A549 (cell line): ENCODE results near the gene DCAF10. TPM values are rescaled to one million over a fixed set of nuclear protein-coding genes. Genes with fewer than 3 reads are reported as not detected.

Experiments
- ATAC-seq, 2 experiments: fragments of 200-7000 bp in 1 of 2; fragments of >200 bp in 1 of 2; cut with Nextera tagmentation in 1 of 2; cut with Tn5 transposase in 1 of 2; 3 replicates each; pipeline versions ENCODE4 v1.8.0 to v1.9.1; 2018 to 2020; ENCODE audit warnings: mild to moderate bottlenecking in 1 of 2, moderate library complexity in 1 of 2
- CTCF ChIA-PET: fragments of 300-600 bp; sonication (Branson Sonifier 250); formaldehyde crosslinking; extraction: SDS; loops from one replicate; lab custom pipeline; 2021; ENCODE audit warnings: antibody characterized with exemption, inconsistent platforms; lab: Yijun Ruan, JAX
- POLR2A ChIA-PET: fragments of 350-600 bp; formaldehyde crosslinking; extraction: SDS; loops from one replicate; lab custom pipeline; 2021; ENCODE audit warnings: antibody characterized with exemption, inconsistent platforms; lab: Yijun Ruan, JAX
- DNase-seq, 2 experiments: peaks; one replicate each; pipeline versions ENCODE4 v3.0.0 to v3.0.0-alpha.2; 2011 to 2016; ENCODE audit warnings: low read depth in 1 of 2, low spot score in 1 of 2
- FAIRE-seq: peaks from 2 replicates; lab custom pipeline; 2011; peaks lifted over from hg19 to GRCh38; lab: Jason Lieb, UNC
- H3K27ac ChIP-seq, 2 experiments: fragments of >200 bp; sonication (Bioruptor Twin); formaldehyde crosslinking; 3 replicates each; pipeline ENCODE4 v1.5.1; 2016 to 2017
- H3K4me1 ChIP-seq: fragments of >200 bp; sonication (Bioruptor Twin); formaldehyde crosslinking; 3 replicates; pipeline ENCODE4 v1.6.1; 2016
- H3K4me2 ChIP-seq: fragments of >200 bp; sonication (Bioruptor Twin); formaldehyde crosslinking; 3 replicates; pipeline ENCODE4 v1.6.1; 2016
- H3K4me3 ChIP-seq: fragments of >200 bp; sonication (Bioruptor Twin); formaldehyde crosslinking; 3 replicates; pipeline ENCODE4 v1.5.1; 2016
- H3K9me3 ChIP-seq: fragments of >200 bp; sonication (Bioruptor Twin); formaldehyde crosslinking; 3 replicates; pipeline ENCODE4 v1.6.1; 2016
- BHLHE40 ChIP-seq: IDR thresholded peaks from 2 replicates; pipeline ENCODE4 v1.6.1; 2012; ENCODE audit warnings: low read depth, low read length, inconsistent platforms
- CBX8 ChIP-seq: fragments of 200-600 bp; sonication (generic); IDR thresholded peaks from 2 replicates; pipeline ENCODE4 v1.6.1; 2016
- CHD2 ChIP-seq: fragments of 150-350 bp; IDR thresholded peaks from 2 replicates; pipeline ENCODE4 v1.6.1; 2014; ENCODE audit warnings: low read length; ENCODE audit not compliant: partially characterized antibody
- ESRRA ChIP-seq: fragments of 150-350 bp; IDR thresholded peaks from 2 replicates; pipeline ENCODE4 v1.6.1; 2014; ENCODE audit warnings: mild to moderate bottlenecking, low read length, borderline replicate concordance
- FOSB ChIP-seq: fragments of 250-450 bp; sonication (Bioruptor Pico); IDR thresholded peaks from 2 replicates; pipeline ENCODE4 v1.5.0; 2020; ENCODE audit warnings: mild to moderate bottlenecking, moderate library complexity
- HDAC2 ChIP-seq: fragments of 200-600 bp; sonication (generic); IDR thresholded peaks from 2 replicates; pipeline ENCODE4 v1.6.1; 2016
- HES2 ChIP-seq: fragments of >200 bp; sonication (Bioruptor Twin); formaldehyde crosslinking; IDR thresholded peaks from 2 replicates; pipeline ENCODE4 v1.6.1; 2016
- HOXA7 ChIP-seq: fragments of 250-450 bp; sonication (Bioruptor Pico); IDR thresholded peaks from 2 replicates; pipeline ENCODE4 v1.5.0; 2020; ENCODE audit warnings: mild to moderate bottlenecking, moderate library complexity
- HOXB5 ChIP-seq: fragments of 250-450 bp; sonication (Bioruptor Pico); IDR thresholded peaks from 2 replicates; pipeline ENCODE4 v1.5.0; 2020; ENCODE audit warnings: mild to moderate bottlenecking, moderate library complexity
- JUN ChIP-seq, 2 experiments: fragments of >200 bp; sonication (Bioruptor Twin); formaldehyde crosslinking; IDR thresholded peaks; 2 replicates in 1 of 2; 3 replicates in 1 of 2; pipeline ENCODE4 v1.6.1; 2016 to 2017
- KDM1A ChIP-seq: fragments of 200-600 bp; sonication (generic); IDR thresholded peaks from 2 replicates; pipeline ENCODE4 v1.6.1; 2016; ENCODE audit warnings: low read depth, mild to moderate bottlenecking
- MAFK ChIP-seq: fragments of 450-650 bp; IDR thresholded peaks from 2 replicates; pipeline ENCODE4 v1.6.1; 2014; ENCODE audit not compliant: partially characterized antibody
- MAZ ChIP-seq: fragments of 150-350 bp; IDR thresholded peaks from 2 replicates; pipeline ENCODE4 v1.6.1; 2014; ENCODE audit warnings: antibody characterized with exemption, low read depth, low read length, borderline replicate concordance
- MYC ChIP-seq: IDR thresholded peaks from 2 replicates; pipeline ENCODE4 v1.6.1; 2012; ENCODE audit warnings: mild to moderate bottlenecking, inconsistent platforms, low read length, improper control_type of control experiment, borderline replicate concordance
- NFE2L2 ChIP-seq: fragments of 150-350 bp; conservative IDR thresholded peaks from 2 replicates; pipeline ENCODE4 v1.6.1; 2014; ENCODE audit warnings: low read length
- NPAS2 ChIP-seq: fragments of 250-450 bp; sonication (Bioruptor Pico); IDR thresholded peaks from 2 replicates; pipeline ENCODE4 v1.8.0; 2022; ENCODE audit warnings: mild to moderate bottlenecking, moderate library complexity, borderline replicate concordance
- NR3C1 ChIP-seq: fragments of >200 bp; sonication (Bioruptor Twin); formaldehyde crosslinking; IDR thresholded peaks from 3 replicates; pipeline ENCODE4 v1.6.1; 2017
- POLR2A ChIP-seq: IDR thresholded peaks from 2 replicates; pipeline ENCODE4 v1.6.1; 2012; ENCODE audit warnings: mild to moderate bottlenecking, low read length
- POLR2AphosphoS2 ChIP-seq: conservative IDR thresholded peaks from 2 replicates; pipeline ENCODE4 v1.6.1; 2012; ENCODE audit warnings: low read length, improper control_type of control experiment, inconsistent platforms
- RAD21 ChIP-seq, 2 experiments: fragments of >200 bp in 1 of 2; sonication (Bioruptor Twin) in 1 of 2; formaldehyde crosslinking in 1 of 2; IDR thresholded peaks in 1 of 2; conservative IDR thresholded peaks in 1 of 2; 2 replicates in 1 of 2; 3 replicates in 1 of 2; pipeline ENCODE4 v1.6.1; 2012 to 2018; ENCODE audit warnings: inconsistent platforms in 1 of 2
- RARB ChIP-seq: fragments of 250-450 bp; sonication (Bioruptor Pico); IDR thresholded peaks from 2 replicates; pipeline ENCODE4 v1.8.0; 2021; ENCODE audit warnings: mild to moderate bottlenecking, moderate library complexity
- RCOR1 ChIP-seq: fragments of 150-350 bp; IDR thresholded peaks from 2 replicates; pipeline ENCODE4 v1.6.1; 2014; ENCODE audit warnings: antibody characterized with exemption, low read length, low read depth
- RNF2 ChIP-seq: fragments of 200-600 bp; sonication (generic); IDR thresholded peaks from 2 replicates; pipeline ENCODE4 v1.6.1; 2016; ENCODE audit warnings: low read depth, mild to moderate bottlenecking, antibody characterized with exemption, moderate library complexity, borderline replicate concordance
- SMC3 ChIP-seq: fragments of >200 bp; sonication (Bioruptor Twin); formaldehyde crosslinking; IDR thresholded peaks from 3 replicates; pipeline ENCODE4 v1.6.1; 2018; ENCODE audit warnings: inconsistent platforms
- TFCP2L1 ChIP-seq: fragments of 250-450 bp; sonication (Bioruptor Pico); IDR thresholded peaks from 2 replicates; pipeline ENCODE4 v1.5.0; 2021; ENCODE audit warnings: mild to moderate bottlenecking
- TP53 ChIP-seq: fragments of 250-450 bp; sonication (Bioruptor Pico); IDR thresholded peaks from 2 replicates; pipeline ENCODE4 v1.5.0; 2021; ENCODE audit warnings: mild to moderate bottlenecking, moderate library complexity
- ZC3H11A ChIP-seq: fragments of 450-650 bp; IDR thresholded peaks from 2 replicates; pipeline ENCODE4 v1.6.1; 2014; ENCODE audit warnings: antibody characterized with exemption, mild to moderate bottlenecking
- WGBS: methylation state at CpG from one replicate; pipeline ENCODE4 v1.1.6; 2017; ENCODE audit errors: missing lambda C conversion rate; 5-methylcytosine and 5-hydroxymethylcytosine counted together
- polyA plus RNA-seq, 4 experiments: library from polyadenylated mRNA; depleted of rRNA in 3 of 4; stranded (reverse); fragments of >200 nt; fragmentation: RNase III in 1 of 4; extraction: RNeasy Plus Mini Kit Qiagen cat#74134 plus additional on column Dnase treatment in 1 of 4; gene quantifications; 2 replicates in 3 of 4; 3 replicates in 1 of 4; pipeline ENCODE4 v1.2.3, GENCODE V29; 2011 to 2017
- TF ChIP-seq, protein P1 (sequence below): IDR thresholded peaks from 2 replicates; pipeline ENCODE4 v1.6.1; 2012; ENCODE audit warnings: low read depth, borderline replicate concordance
- TF ChIP-seq, protein P2 (sequence below): fragments of >200 bp; sonication (Bioruptor Twin); formaldehyde crosslinking; IDR thresholded peaks from 3 replicates; pipeline ENCODE4 v1.6.1; 2016
- TF ChIP-seq, protein P3 (sequence below): fragments of 150-350 bp; IDR thresholded peaks from 2 replicates; pipeline ENCODE4 v1.6.1; 2014; ENCODE audit warnings: low read depth, mild to moderate bottlenecking, low read length
- TF ChIP-seq, protein P4 (sequence below): fragments of 450-650 bp; IDR thresholded peaks from 2 replicates; pipeline ENCODE4 v1.6.1; 2014; ENCODE audit warnings: antibody characterized with exemption
- TF ChIP-seq, protein P5 (sequence below): IDR thresholded peaks from 2 replicates; pipeline ENCODE4 v1.6.1; 2012

The DCAF10 gene
- polyA plus RNA-seq, 2 of the 4 experiments (the other 2 are of a cell fraction), result 11.5 to 25.8 TPM

GRCh38 chr9:37873955-37874354 lies 73.4 kb downstream of the DCAF10 start (continued):
- TF ChIP-seq POLR2AphosphoS2 (no peak), RCOR1 (no peak), HES2 (no peak), MAFK (no peak)
- TF ChIP-seq, protein P1, sequence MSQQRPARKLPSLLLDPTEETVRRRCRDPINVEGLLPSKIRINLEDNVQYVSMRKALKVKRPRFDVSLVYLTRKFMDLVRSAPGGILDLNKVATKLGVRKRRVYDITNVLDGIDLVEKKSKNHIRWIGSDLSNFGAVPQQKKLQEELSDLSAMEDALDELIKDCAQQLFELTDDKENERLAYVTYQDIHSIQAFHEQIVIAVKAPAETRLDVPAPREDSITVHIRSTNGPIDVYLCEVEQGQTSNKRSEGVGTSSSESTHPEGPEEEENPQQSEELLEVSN, result no peak

DNA sequence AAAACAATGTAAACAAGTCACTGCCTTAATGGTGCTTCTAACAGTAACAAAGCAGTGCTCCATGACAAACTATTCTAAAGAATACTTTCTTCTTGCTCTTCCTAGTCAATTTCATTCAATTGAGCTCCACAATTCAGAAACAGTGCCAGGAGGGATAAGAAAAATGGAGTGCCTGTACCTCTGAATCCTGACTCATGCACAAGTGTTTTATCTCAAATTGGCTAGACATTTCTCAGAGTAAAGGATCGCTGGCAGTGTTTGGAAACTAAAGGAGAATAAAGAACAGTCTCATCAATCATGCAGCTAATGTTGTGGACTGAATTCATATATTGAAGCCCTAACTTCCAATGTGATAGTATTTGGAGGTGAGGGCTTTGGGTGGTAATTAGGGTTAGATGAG lies 75.8 kb downstream of the DCAF10 start:
- WGBS, result 94% methylated on average over 1 of the region's 1 CpG
- H3K4me1 ChIP-seq, result no peaks in the 10 kb centered on the region
- no peak for DNase-seq
- no peak overlapping the region for H3K27ac ChIP-seq
- POLR2A ChIA-PET, result interaction anchor here (0.6 kb wide), 1 partner anchor 76 kb away, joined by 5 read pairs; no protein-coding TSS in a partner anchor
- no peak overlapping the region for H3K4me3 ChIP-seq
- no peak for TF ChIP-seq BHLHE40
- no peak for TF ChIP-seq NFE2L2
- no peak for TF ChIP-seq RARB (CRISPR knock-in tag)
- no peak for TF ChIP-seq POLR2A
- TF ChIP-seq FOSB (CRISPR knock-in tag), result no peak
- TF ChIP-seq MYC, result no peak
- no peak for TF ChIP-seq TP53
- TF ChIP-seq, protein P2, sequence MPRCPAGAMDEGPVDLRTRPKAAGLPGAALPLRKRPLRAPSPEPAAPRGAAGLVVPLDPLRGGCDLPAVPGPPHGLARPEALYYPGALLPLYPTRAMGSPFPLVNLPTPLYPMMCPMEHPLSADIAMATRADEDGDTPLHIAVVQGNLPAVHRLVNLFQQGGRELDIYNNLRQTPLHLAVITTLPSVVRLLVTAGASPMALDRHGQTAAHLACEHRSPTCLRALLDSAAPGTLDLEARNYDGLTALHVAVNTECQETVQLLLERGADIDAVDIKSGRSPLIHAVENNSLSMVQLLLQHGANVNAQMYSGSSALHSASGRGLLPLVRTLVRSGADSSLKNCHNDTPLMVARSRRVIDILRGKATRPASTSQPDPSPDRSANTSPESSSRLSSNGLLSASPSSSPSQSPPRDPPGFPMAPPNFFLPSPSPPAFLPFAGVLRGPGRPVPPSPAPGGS, result no peak
- no peak for TF ChIP-seq RNF2
- TF ChIP-seq SMC3, result no peak
- TF ChIP-seq, protein P3, sequence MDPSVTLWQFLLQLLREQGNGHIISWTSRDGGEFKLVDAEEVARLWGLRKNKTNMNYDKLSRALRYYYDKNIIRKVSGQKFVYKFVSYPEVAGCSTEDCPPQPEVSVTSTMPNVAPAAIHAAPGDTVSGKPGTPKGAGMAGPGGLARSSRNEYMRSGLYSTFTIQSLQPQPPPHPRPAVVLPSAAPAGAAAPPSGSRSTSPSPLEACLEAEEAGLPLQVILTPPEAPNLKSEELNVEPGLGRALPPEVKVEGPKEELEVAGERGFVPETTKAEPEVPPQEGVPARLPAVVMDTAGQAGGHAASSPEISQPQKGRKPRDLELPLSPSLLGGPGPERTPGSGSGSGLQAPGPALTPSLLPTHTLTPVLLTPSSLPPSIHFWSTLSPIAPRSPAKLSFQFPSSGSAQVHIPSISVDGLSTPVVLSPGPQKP, result no peak
- no peak for TF ChIP-seq NPAS2 (CRISPR knock-in tag)
- no peak for TF ChIP-seq CHD2
- TF ChIP-seq MAZ, result no peak
- TF ChIP-seq ZC3H11A, result no peak
- no peak for TF ChIP-seq JUN (IDR thresholded peaks at IDR 0.05)
- TF ChIP-seq, all 56 proteins: peak for 0
- CTCF ChIA-PET, result interaction anchor here (1.0 kb wide), 1 partner anchor 14 kb away, joined by 3 read pairs; no protein-coding TSS in a partner anchor
- H3K4me2 ChIP-seq, result no peak overlapping the region
- no peak for ATAC-seq
- FAIRE-seq, result no peak
- H3K9me3 ChIP-seq, result peaks cover 12% of the 10 kb centered on the region; the same call in 2 of the 3 replicates

DNA sequence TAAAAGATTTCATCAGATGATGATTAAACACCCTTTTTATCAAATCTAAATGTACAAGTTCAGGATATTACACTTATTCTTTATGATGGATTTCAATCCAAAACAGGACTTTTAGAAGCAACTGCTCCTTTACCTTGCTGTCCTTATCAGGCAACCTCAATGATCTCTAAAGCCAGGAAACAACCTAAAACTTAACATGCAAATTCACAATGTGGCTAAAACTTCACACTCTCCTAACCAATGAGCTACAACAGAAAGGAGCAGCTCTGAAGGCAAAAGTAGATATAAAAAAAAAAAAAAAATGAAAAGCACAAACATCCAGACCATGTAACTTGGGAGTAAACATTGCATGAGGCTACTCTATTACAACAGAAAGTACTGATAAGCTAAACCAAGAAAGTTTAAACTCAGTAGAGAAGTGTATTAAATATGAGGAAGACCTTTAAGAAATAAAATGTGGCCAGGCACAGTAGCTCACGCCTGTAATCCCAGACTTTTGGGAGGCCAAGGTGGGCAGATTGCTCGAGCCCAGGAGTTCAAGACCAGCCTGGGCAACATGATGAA lies 80.4 kb downstream of the DCAF10 start:
- no peak for ATAC-seq
- POLR2A ChIA-PET, result no interaction called here
- WGBS, result 90% methylated on average over 2 of the region's 2 CpGs
- Histone ChIP-seq H3K9me3 (peaks cover 12% of the 10 kb centered on the region; the same call in 2 of the 3 replicates), H3K27ac (no peak overlapping the region), H3K4me1 (no peaks in the 10 kb centered on the region), H3K4me3 (no peak overlapping the region), H3K4me2 (no peak overlapping the region)
- no peak for FAIRE-seq
- CTCF ChIA-PET, result interaction anchor here (0.6 to 0.9 kb wide), 3 partner anchors 11 to 543 kb away, joined by 3 read pairs; partner anchors contain the start of gene IGFBPL1
- no peak for DNase-seq
- TF ChIP-seq RAD21 (conservative IDR thresholded peaks at IDR 0.05 in 1 of 2, IDR thresholded peaks at IDR 0.05 in 1 of 2) (no peak), CBX8 (no peak), TFCP2L1 (CRISPR knock-in tag) (no peak), ESRRA (no peak), KDM1A (no peak), CHD2 (no peak), RNF2 (no peak), HOXB5 (CRISPR knock-in tag) (no peak), HDAC2 (no peak), HOXA7 (no peak), NR3C1 (no peak)
- TF ChIP-seq, protein P4, sequence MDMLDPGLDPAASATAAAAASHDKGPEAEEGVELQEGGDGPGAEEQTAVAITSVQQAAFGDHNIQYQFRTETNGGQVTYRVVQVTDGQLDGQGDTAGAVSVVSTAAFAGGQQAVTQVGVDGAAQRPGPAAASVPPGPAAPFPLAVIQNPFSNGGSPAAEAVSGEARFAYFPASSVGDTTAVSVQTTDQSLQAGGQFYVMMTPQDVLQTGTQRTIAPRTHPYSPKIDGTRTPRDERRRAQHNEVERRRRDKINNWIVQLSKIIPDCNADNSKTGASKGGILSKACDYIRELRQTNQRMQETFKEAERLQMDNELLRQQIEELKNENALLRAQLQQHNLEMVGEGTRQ, result no peak
- TF ChIP-seq, protein P5, sequence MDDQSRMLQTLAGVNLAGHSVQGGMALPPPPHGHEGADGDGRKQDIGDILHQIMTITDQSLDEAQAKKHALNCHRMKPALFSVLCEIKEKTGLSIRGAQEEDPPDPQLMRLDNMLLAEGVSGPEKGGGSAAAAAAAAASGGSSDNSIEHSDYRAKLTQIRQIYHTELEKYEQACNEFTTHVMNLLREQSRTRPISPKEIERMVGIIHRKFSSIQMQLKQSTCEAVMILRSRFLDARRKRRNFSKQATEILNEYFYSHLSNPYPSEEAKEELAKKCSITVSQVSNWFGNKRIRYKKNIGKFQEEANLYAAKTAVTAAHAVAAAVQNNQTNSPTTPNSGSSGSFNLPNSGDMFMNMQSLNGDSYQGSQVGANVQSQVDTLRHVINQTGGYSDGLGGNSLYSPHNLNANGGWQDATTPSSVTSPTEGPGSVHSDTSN, result no peak
